ENCODE measurements around the gene NHLRC2. TPM values are rescaled to one million over a fixed set of nuclear protein-coding genes. Genes with fewer than 3 reads are reported as not detected.
"Not testable (repeated sequence)": the region's sequence is repeated elsewhere in the genome, so short reads cannot be mapped to it uniquely, and the experiment has no call there.

NHLRC2 gene
- 14.5 and 18.6 TPM in 2 replicates for total RNA-seq

GRCh38 chr10:113854013-113854760 lies at the start of gene NHLRC2, which contains the start of gene DCLRE1A:
TSS of gene NHLRC2 (plus strand) at chr10:113854661. CDS start at chr10:113854873, 212 bp downstream.
TSS of gene DCLRE1A (minus strand) at chr10:113854082. CDS start at chr10:113853182, 900 bp downstream.
- TF ChIP-seq CTCF (IDR thresholded peaks at IDR 0.05; ENCODE audit: insufficient read depth, low read depth, low read length): no peak
- DNase-seq (ENCODE audit: low read depth): peak; percentile 81
- H3K4me3 ChIP-seq (ENCODE audit: low read depth, low read length): peak within 1 kb of the TSS; percentile 86

- no peak overlapping the region for H3K4me3 ChIP-seq (ENCODE audit: low read depth, low read length)
- no peak for TF ChIP-seq CTCF (IDR thresholded peaks at IDR 0.05; ENCODE audit: insufficient read depth, low read depth, low read length)
- no peak for DNase-seq (ENCODE audit: low read depth)
Observed at GRCh38 chr10:113806503-113806902, 48.0 kb upstream of the NHLRC2 start.

- TF ChIP-seq CTCF (IDR thresholded peaks at IDR 0.05; ENCODE audit: insufficient read depth, low read depth, low read length): no peak
- no peak overlapping the region for H3K4me3 ChIP-seq (ENCODE audit: low read depth, low read length)
- no peak for DNase-seq (ENCODE audit: low read depth)
Observed at GRCh38 chr10:113808168-113808567, 46.3 kb upstream of the NHLRC2 start.

GRCh38 chr10:113814700-113815099 lies 39.8 kb upstream of the NHLRC2 start:
- DNase-seq (ENCODE audit: low read depth); H3K4me3 ChIP-seq (ENCODE audit: low read depth, low read length): not testable (repeated sequence)

- no peak for DNase-seq (ENCODE audit: low read depth)
- no peak overlapping the region for H3K4me3 ChIP-seq (ENCODE audit: low read depth, low read length)
Observed at GRCh38 chr10:113819989-113820388, 34.5 kb upstream of the NHLRC2 start.

GRCh38 chr10:113820507-113820906 lies 34.0 kb upstream of the NHLRC2 start:
- peak; percentile 13 for TF ChIP-seq CTCF (IDR thresholded peaks at IDR 0.05; ENCODE audit: insufficient read depth, low read depth, low read length)
- DNase-seq (ENCODE audit: low read depth): no peak
- no peak overlapping the region for H3K4me3 ChIP-seq (ENCODE audit: low read depth, low read length)

More at GRCh38 chr10:113819989-113820388, 34.5 kb upstream of the NHLRC2 start:
- no peak for TF ChIP-seq CTCF (IDR thresholded peaks at IDR 0.05; ENCODE audit: insufficient read depth, low read depth, low read length)

- not testable (repeated sequence) for H3K4me3 ChIP-seq (ENCODE audit: low read depth, low read length); DNase-seq (ENCODE audit: low read depth)
Observed at GRCh38 chr10:113821306-113821705, 33.2 kb upstream of the NHLRC2 start.

GRCh38 chr10:113822174-113822573 lies 32.3 kb upstream of the NHLRC2 start:
- no peak for TF ChIP-seq CTCF (IDR thresholded peaks at IDR 0.05; ENCODE audit: insufficient read depth, low read depth, low read length)
- no peak overlapping the region for H3K4me3 ChIP-seq (ENCODE audit: low read depth, low read length)
- no peak for DNase-seq (ENCODE audit: low read depth)
